Right ventricle myocardium superior (tissue), 1 donor: ENCODE results near the gene SLC1A4. TPM values are rescaled to one million over a fixed set of nuclear protein-coding genes. Genes with fewer than 3 reads are reported as not detected.

Experiments used
- total RNA-seq: library from RNA; stranded (reverse); fragmentation: NEBNext Ultra II Directional; extraction: Animal tissue kit (Norgen Biotek cat#: 25700); gene quantifications from one replicate; pipeline ENCODE4 v1.2.1, GENCODE V29; 2021
- donor health status: DM: no; HTN: yes; CAD: no; lungs with severe emphysema.

The SLC1A4 gene
- total RNA-seq, 1 donor from 2014 or later = 3.5 TPM

Other genes with a start within 250 kb of the SLC1A4 start
- 19.5 TPM for gene CEP68, start 67.0 kb downstream of the SLC1A4 start, total RNA-seq
- gene RAB1A, start 140.7 kb downstream of the SLC1A4 start, total RNA-seq = 115 TPM
- 100 TPM for gene ACTR2, start 238.4 kb downstream of the SLC1A4 start, total RNA-seq